Caco-2 (cell line): ENCODE measurements around the gene RABGAP1L. TPM values are rescaled to one million over a fixed set of nuclear protein-coding genes. Genes with fewer than 3 reads are reported as not detected.

ENCODE experiments used
- BruUV-seq: library from RNA; stranded (reverse); fragments of 400-500 nt; replicated peaks from 2 replicates; lab custom pipeline; 2021; lab: Mats Ljungman, UMichigan
- CTCF ChIA-PET: fragments of 300-600 bp; sonication (Branson Sonifier 250); formaldehyde crosslinking; loops from one replicate; lab custom pipeline; 2022; ENCODE audit warnings: antibody characterized with exemption; lab: Charles Lee
- POLR2A ChIA-PET: fragments of 300-600 bp; sonication (Branson Sonifier 250); formaldehyde crosslinking; loops from one replicate; lab custom pipeline; 2022; ENCODE audit warnings: antibody characterized with exemption; lab: Charles Lee
- DNase-seq, 2 experiments: peaks; one replicate each; pipeline versions ENCODE4 v3.0.0 to v3.0.0-alpha.2; 2020 to 2022
- H3K27me3 ChIP-seq: replicated peaks from 2 replicates; pipeline ENCODE4 v1.6.0; 2011; ENCODE audit warnings: low read length; ENCODE audit not compliant: control insufficient read depth, insufficient read depth
- H3K36me3 ChIP-seq: 2 replicates; pipeline ENCODE4 v1.5.1; 2011; ENCODE audit warnings: low read length; ENCODE audit not compliant: control insufficient read depth, insufficient read depth
- H3K4me1 ChIP-seq: fragments of 250-450 bp; sonication (Bioruptor Pico); 2 replicates; pipeline ENCODE4 v1.5.1; 2020; ENCODE audit warnings: mild to moderate bottlenecking
- H3K4me3 ChIP-seq: 2 replicates; pipeline ENCODE4 v1.5.1; 2011; ENCODE audit warnings: low read depth, mild to moderate bottlenecking, control low read depth, low read length
- H3K9me3 ChIP-seq: fragments of 250-450 bp; sonication (Bioruptor Pico); 2 replicates; pipeline ENCODE4 v1.5.1; 2020; ENCODE audit warnings: mild to moderate bottlenecking, moderate library complexity
- H3K27ac Mint-ChIP-seq: one replicate; pipeline ENCODE4 v1.8.0; 2022; ENCODE audit warnings: mixed read lengths; ENCODE audit not compliant: unreplicated experiment
- H3K27me3 Mint-ChIP-seq: one replicate; pipeline ENCODE4 v1.8.0; 2022; ENCODE audit warnings: mixed read lengths; ENCODE audit not compliant: insufficient read depth, unreplicated experiment
- H3K36me3 Mint-ChIP-seq: one replicate; pipeline ENCODE4 v1.8.0; 2022; ENCODE audit warnings: mild to moderate bottlenecking, mixed read lengths; ENCODE audit not compliant: insufficient read depth, unreplicated experiment
- H3K4me1 Mint-ChIP-seq: one replicate; pipeline ENCODE4 v1.8.0; 2022; ENCODE audit warnings: low read depth, mixed read lengths; ENCODE audit not compliant: unreplicated experiment
- H3K4me3 Mint-ChIP-seq: one replicate; pipeline ENCODE4 v1.8.0; 2022; ENCODE audit warnings: mild to moderate bottlenecking, moderate library complexity, mixed read lengths; ENCODE audit not compliant: unreplicated experiment
- H3K9me3 Mint-ChIP-seq: one replicate; pipeline ENCODE4 v1.8.0; 2022; ENCODE audit warnings: mixed read lengths; ENCODE audit not compliant: unreplicated experiment
- intact Hi-C: fragments of 100-400 bp; cut with micrococcal nuclease; formaldehyde crosslinking; loops from one replicate; pipeline ENCODE4 v1.10.0; 2022; ENCODE audit not compliant: unreplicated experiment
- total RNA-seq: library from RNA; stranded (reverse); gene quantifications from 2 replicates; pipeline ENCODE4 v1.2.3, GENCODE V29; 2022
- TF ChIP-seq, protein P1 (sequence below), 2 experiments: fragments of 200-600 bp in 1 of 2; IDR thresholded peaks; 1 replicate in 1 of 2; 2 replicates in 1 of 2; pipeline versions ENCODE4 v1.5.1 to v1.8.0; 2011 to 2022; ENCODE audit warnings: antibody characterized with exemption in 1 of 2, control low read depth in 1 of 2, inconsistent platforms in 1 of 2, low read depth in 1 of 2, low read length in 1 of 2, mild to moderate bottlenecking in 1 of 2, moderate library complexity in 1 of 2; ENCODE audit not compliant: insufficient read depth in 1 of 2, severe bottlenecking in 1 of 2, unreplicated experiment in 1 of 2

The RABGAP1L gene
- total RNA-seq, 1 experiment from 2014 or later, result 20.3 TPM

DNA sequence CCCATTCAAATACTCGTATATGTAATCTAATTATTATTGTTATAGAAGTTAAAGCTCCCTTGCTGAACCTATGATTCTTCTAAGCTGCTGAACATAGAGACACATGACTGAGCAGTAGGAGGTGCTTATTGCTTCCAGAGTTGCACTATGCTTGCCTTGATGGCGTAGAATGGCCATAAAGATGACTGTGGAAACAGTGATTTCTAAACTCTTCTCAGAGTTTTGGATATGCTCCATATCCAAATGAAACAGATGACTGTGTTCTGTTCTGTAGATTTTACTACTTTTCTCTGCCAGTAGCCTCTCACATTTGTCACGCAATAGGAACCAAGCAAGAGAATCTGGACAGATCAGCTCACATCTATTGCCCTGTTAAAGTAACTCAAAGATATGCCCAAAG lies 752.3 kb downstream of the RABGAP1L start:
- H3K36me3 Mint-ChIP-seq, result no peaks in the 10 kb centered on the region
- intact Hi-C loops, result loop anchor here (5.0 kb wide), 1 partner anchor 41 kb away; no protein-coding TSS in a partner anchor
- H3K4me3 ChIP-seq, result no peak overlapping the region
- H3K4me1 Mint-ChIP-seq, result no peaks in the 10 kb centered on the region
- BruUV-seq, result no TSS peak
- no peak for DNase-seq
- no peak overlapping the region for H3K27ac Mint-ChIP-seq
- no peaks in the 10 kb centered on the region for H3K4me1 ChIP-seq
- TF ChIP-seq, protein P1, sequence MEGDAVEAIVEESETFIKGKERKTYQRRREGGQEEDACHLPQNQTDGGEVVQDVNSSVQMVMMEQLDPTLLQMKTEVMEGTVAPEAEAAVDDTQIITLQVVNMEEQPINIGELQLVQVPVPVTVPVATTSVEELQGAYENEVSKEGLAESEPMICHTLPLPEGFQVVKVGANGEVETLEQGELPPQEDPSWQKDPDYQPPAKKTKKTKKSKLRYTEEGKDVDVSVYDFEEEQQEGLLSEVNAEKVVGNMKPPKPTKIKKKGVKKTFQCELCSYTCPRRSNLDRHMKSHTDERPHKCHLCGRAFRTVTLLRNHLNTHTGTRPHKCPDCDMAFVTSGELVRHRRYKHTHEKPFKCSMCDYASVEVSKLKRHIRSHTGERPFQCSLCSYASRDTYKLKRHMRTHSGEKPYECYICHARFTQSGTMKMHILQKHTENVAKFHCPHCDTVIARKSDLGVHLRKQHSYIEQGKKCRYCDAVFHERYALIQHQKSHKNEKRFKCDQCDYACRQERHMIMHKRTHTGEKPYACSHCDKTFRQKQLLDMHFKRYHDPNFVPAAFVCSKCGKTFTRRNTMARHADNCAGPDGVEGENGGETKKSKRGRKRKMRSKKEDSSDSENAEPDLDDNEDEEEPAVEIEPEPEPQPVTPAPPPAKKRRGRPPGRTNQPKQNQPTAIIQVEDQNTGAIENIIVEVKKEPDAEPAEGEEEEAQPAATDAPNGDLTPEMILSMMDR (IDR thresholded peaks at IDR 0.05; ENCODE audit: insufficient read depth in 1 of 2, low read depth in 1 of 2, low read length in 1 of 2, severe bottlenecking in 1 of 2, unreplicated experiment in 1 of 2), result no peak
- no peaks in the 10 kb centered on the region for H3K9me3 ChIP-seq
- ChIA-PET CTCF (no interaction called here), POLR2A (no interaction called here)
- H3K9me3 Mint-ChIP-seq, result no peaks in the 10 kb centered on the region
- peaks cover 4% of the 10 kb centered on the region for H3K27me3 Mint-ChIP-seq
- H3K4me3 Mint-ChIP-seq, result no peak overlapping the region
- H3K36me3 ChIP-seq, result no peaks in the 10 kb centered on the region
- H3K27me3 ChIP-seq, result no peaks in the 10 kb centered on the region

- intact Hi-C loops, result loop anchor here (5.0 kb wide), 1 partner anchor 40 kb away; no protein-coding TSS in a partner anchor
- ChIA-PET CTCF (interaction anchor here (0.6 kb wide), 1 partner anchor 94 kb away, joined by 9 read pairs; no protein-coding TSS in a partner anchor), POLR2A (no interaction called here)
- Mint-ChIP-seq H3K4me3 (no peak overlapping the region), H3K9me3 (no peaks in the 10 kb centered on the region), H3K4me1 (no peaks in the 10 kb centered on the region), H3K27ac (no peak overlapping the region), H3K27me3 (peaks cover 4% of the 10 kb centered on the region), H3K36me3 (no peaks in the 10 kb centered on the region)
- H3K4me3 ChIP-seq, result no peak overlapping the region
- TF ChIP-seq, protein P1 (IDR thresholded peaks at IDR 0.05; ENCODE audit: insufficient read depth in 1 of 2, low read depth in 1 of 2, low read length in 1 of 2, severe bottlenecking in 1 of 2, unreplicated experiment in 1 of 2), result no peak
- no peaks in the 10 kb centered on the region for H3K9me3 ChIP-seq
- no TSS peak for BruUV-seq
- no peak for DNase-seq
- H3K4me1 ChIP-seq, result no peaks in the 10 kb centered on the region
- H3K36me3 ChIP-seq, result no peaks in the 10 kb centered on the region
- H3K27me3 ChIP-seq, result no peaks in the 10 kb centered on the region
Observed at GRCh38 chr1:174912264-174912663, 752.9 kb downstream of the RABGAP1L start.

DNA sequence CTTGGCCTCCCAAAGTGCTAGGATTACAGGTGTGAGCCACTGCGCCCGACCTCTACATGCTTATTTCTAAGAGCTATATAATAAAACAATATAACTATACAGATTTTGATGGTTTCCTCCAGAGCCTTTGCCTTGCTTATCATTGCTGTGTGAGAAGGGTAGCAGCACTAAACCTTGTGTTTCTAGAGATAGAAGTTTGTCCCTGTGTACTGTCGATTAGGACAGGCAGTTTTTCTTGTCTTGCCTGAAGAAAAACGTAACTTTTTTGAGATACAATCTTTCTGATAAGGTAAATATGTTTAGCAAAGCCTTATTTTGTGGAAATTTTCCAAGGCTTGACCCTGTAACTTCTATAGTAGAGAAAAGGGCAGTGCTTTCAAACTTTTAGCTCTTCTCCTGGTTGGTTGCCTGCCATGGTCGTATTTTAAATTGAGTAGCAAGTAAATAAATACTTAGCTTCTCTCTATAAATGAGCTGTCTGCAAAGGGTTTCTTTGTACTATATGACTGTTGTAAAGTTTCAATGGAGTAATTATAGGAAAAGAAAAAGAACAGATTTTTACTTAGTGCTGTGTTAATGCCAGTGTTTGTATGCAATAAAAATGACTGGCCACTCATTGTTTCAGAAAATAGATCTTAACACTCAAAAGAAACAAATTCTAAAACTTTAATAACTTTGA lies 754.0 kb downstream of the RABGAP1L start:
- no peaks in the 10 kb centered on the region for H3K9me3 ChIP-seq
- DNase-seq, result no peak
- TF ChIP-seq, protein P1 (IDR thresholded peaks at IDR 0.05; ENCODE audit: insufficient read depth in 1 of 2, low read depth in 1 of 2, low read length in 1 of 2, severe bottlenecking in 1 of 2, unreplicated experiment in 1 of 2), result no peak
- Mint-ChIP-seq H3K27me3 (peaks cover 4% of the 10 kb centered on the region), H3K9me3 (no peaks in the 10 kb centered on the region), H3K36me3 (no peaks in the 10 kb centered on the region), H3K4me3 (no peak overlapping the region), H3K4me1 (no peaks in the 10 kb centered on the region), H3K27ac (no peak overlapping the region)
- POLR2A ChIA-PET, result no interaction called here
- no peak overlapping the region for H3K4me3 ChIP-seq
- H3K36me3 ChIP-seq, result no peaks in the 10 kb centered on the region
- H3K4me1 ChIP-seq, result no peaks in the 10 kb centered on the region
- no peaks in the 10 kb centered on the region for H3K27me3 ChIP-seq
- CTCF ChIA-PET, result interaction anchor here (1.1 kb wide), 1 partner anchor 212 kb away, joined by 3 read pairs; no protein-coding TSS in a partner anchor
- no TSS peak for BruUV-seq
- intact Hi-C loops, result loop anchor here (5.0 kb wide), 1 partner anchor 39 kb away; no protein-coding TSS in a partner anchor
